Measurements from ENCODE around the gene FRMPD4.

- TF ChIP-seq CTCF (conservative IDR thresholded peaks at IDR 0.05; ENCODE audit: low read length): no peak
- TF ChIP-seq EZH2phosphoT487 (IDR thresholded peaks at IDR 0.05; ENCODE audit: borderline replicate concordance): no peak
Measured at GRCh38 chrX:12210971-12211370, 72.7 kb downstream of the FRMPD4 start.
